ENCODE measurements around the gene PPP1R3A.

The PPP1R3A gene

DNA sequence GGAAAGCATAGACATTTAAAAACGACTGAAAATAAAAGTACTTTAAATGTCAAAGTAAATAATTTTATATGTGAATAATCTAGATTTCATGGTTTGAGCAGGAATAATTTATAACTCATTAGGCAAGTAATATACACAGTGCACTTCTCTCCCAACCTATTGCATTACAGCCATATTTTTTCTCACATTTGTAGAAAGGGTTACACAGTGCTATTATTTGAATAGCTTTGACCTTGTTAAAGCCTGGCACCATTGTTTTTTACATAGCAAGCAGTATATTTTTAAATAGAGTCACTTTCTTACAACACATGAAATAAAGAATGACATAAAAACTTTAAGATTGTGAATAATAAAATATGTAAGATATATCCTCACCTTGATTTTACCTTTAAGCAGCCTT, 969 bp downstream of the PPP1R3A start:
- H2BK12ac ChIP-seq (ENCODE audit: low read length) = no peak overlapping the region
- H2AFZ ChIP-seq (ENCODE audit: low read length) = no peak overlapping the region
- no peaks in the 10 kb centered on the region for H3K4me1 ChIP-seq (ENCODE audit: control insufficient read depth in 2 of 2, insufficient read depth in 1 of 2, low read depth in 1 of 2, low read length in 2 of 2)
- H3K9me3 ChIP-seq (replicated peaks in 1 of 2; ENCODE audit: control insufficient read depth in 2 of 2, insufficient read depth in 1 of 2, low read depth in 1 of 2, low read length in 2 of 2) = no peaks in the 10 kb centered on the region
- H3K4me2 ChIP-seq (ENCODE audit: insufficient read depth, low read length, poor library complexity, severe bottlenecking) = no peak overlapping the region
- no peak overlapping the region for H4K8ac ChIP-seq (ENCODE audit: low read depth, low read length)
- no peak overlapping the region for H3K27ac ChIP-seq (replicated peaks; ENCODE audit: low read length)
- H2BK5ac ChIP-seq (ENCODE audit: low read length) = no peak overlapping the region
- no peak overlapping the region for H3K14ac ChIP-seq (ENCODE audit: low read length)
- no peak overlapping the region for H2AK5ac ChIP-seq (ENCODE audit: low read depth, low read length)
- no peak overlapping the region for H3K18ac ChIP-seq (ENCODE audit: low read length)
- no peaks in the 10 kb centered on the region for H3K79me1 ChIP-seq (ENCODE audit: low read depth, low read length)
- WGBS, 2 donors (ENCODE audit: extremely low coverage in 2 of 2, insufficient read length in 2 of 2, insufficient replicate concordance in 1 of 2) = no CpG with 5 or more reads among the region's 1 CpG
- no peak overlapping the region for H2BK15ac ChIP-seq (ENCODE audit: low read length)
- no peak overlapping the region for H3K4me3 ChIP-seq (ENCODE audit: low read length in 2 of 2)
- H3K27me3 ChIP-seq (ENCODE audit: control insufficient read depth in 3 of 3, insufficient read depth in 3 of 3, low read depth in 1 of 3, low read length in 3 of 3) = no peaks in the 10 kb centered on the region
- no peak overlapping the region for H3K4ac ChIP-seq (ENCODE audit: low read length)
- H4K91ac ChIP-seq (ENCODE audit: low read depth, low read length, poor library complexity) = no peak overlapping the region
- H3K23ac ChIP-seq (ENCODE audit: low read depth, low read length, poor library complexity) = no peak overlapping the region
- no peak overlapping the region for H2BK120ac ChIP-seq (ENCODE audit: low read depth, low read length)
- DNase-seq (ENCODE audit: low spot score) = no peak
- no peak overlapping the region for H3K9ac ChIP-seq (ENCODE audit: low read depth, low read length, poor library complexity)
- no peaks in the 10 kb centered on the region for H3K36me3 ChIP-seq (replicated peaks in 1 of 2; ENCODE audit: control insufficient read depth in 2 of 2, insufficient read depth in 2 of 2, low read length in 2 of 2)

DNA sequence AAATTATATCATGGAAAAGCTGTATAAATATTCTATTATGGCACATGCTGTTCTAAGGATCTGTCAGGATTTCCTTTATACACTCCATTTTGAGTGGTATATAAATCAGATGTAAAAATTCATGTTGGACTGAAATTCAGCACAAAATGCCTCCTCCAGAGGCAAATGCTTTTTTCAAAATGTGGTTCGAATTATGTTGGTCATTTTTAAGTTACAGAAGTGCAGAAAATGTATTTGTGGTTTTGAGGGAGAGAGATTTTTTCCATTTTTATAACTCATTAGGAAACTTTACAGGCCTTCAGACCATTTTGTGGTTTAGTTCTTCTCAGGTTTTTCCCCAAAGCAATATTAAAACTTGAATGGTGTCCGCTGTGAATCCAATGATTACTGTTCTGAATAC, 2.9 kb downstream of the PPP1R3A start:
- Histone ChIP-seq H4K91ac (ENCODE audit: low read depth, low read length, poor library complexity) (no peak overlapping the region), H2BK12ac (ENCODE audit: low read length) (no peak overlapping the region), H3K36me3 (replicated peaks in 1 of 2; ENCODE audit: control insufficient read depth in 2 of 2, insufficient read depth in 2 of 2, low read length in 2 of 2) (no peaks in the 10 kb centered on the region), H3K4me1 (ENCODE audit: control insufficient read depth in 2 of 2, insufficient read depth in 1 of 2, low read depth in 1 of 2, low read length in 2 of 2) (no peaks in the 10 kb centered on the region), H2BK120ac (ENCODE audit: low read depth, low read length) (no peak overlapping the region), H3K4ac (ENCODE audit: low read length) (no peak overlapping the region), H3K27me3 (ENCODE audit: control insufficient read depth in 3 of 3, insufficient read depth in 3 of 3, low read depth in 1 of 3, low read length in 3 of 3) (no peaks in the 10 kb centered on the region), H3K79me1 (ENCODE audit: low read depth, low read length) (no peaks in the 10 kb centered on the region), H2AFZ (ENCODE audit: low read length) (no peak overlapping the region), H2AK5ac (ENCODE audit: low read depth, low read length) (no peak overlapping the region), H3K14ac (ENCODE audit: low read length) (no peak overlapping the region), H2BK5ac (ENCODE audit: low read length) (no peak overlapping the region), H3K27ac (replicated peaks; ENCODE audit: low read length) (no peak overlapping the region), H3K9me3 (replicated peaks in 1 of 2; ENCODE audit: control insufficient read depth in 2 of 2, insufficient read depth in 1 of 2, low read depth in 1 of 2, low read length in 2 of 2) (no peaks in the 10 kb centered on the region), H3K23ac (ENCODE audit: low read depth, low read length, poor library complexity) (no peak overlapping the region), H3K18ac (ENCODE audit: low read length) (no peak overlapping the region), H3K9ac (ENCODE audit: low read depth, low read length, poor library complexity) (no peak overlapping the region), H3K4me3 (ENCODE audit: low read length in 2 of 2) (no peak overlapping the region), H2BK15ac (ENCODE audit: low read length) (no peak overlapping the region), H4K8ac (ENCODE audit: low read depth, low read length) (no peak overlapping the region), H3K4me2 (ENCODE audit: insufficient read depth, low read length, poor library complexity, severe bottlenecking) (no peak overlapping the region)
- no CpG with 5 or more reads among the region's 2 CpGs for WGBS, 2 donors (ENCODE audit: extremely low coverage in 2 of 2, insufficient read length in 2 of 2, insufficient replicate concordance in 1 of 2)
- DNase-seq (ENCODE audit: low spot score) = no peak

DNA sequence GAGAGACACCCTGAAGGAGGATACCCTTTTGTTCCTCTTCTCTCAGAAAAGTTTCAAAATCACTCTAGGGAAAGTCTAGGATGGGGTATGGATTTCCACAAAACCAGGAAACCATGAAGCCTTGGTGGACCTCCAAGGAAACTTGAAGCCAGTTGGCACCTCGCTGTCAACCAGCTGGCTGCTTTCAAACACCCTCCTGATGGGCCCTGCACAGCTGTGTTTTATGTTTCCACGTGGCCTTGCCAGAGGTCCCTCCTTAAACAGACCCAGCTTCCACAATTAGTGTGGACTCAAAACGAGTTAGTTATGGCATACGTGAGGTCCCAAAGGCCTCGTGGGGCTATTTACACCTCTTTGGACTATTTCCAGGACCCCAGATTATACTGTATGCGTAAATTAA, 5.9 kb downstream of the PPP1R3A start:
- no peak overlapping the region for H2AK5ac ChIP-seq (ENCODE audit: low read depth, low read length)
- no peaks in the 10 kb centered on the region for H3K27me3 ChIP-seq (ENCODE audit: control insufficient read depth in 3 of 3, insufficient read depth in 3 of 3, low read depth in 1 of 3, low read length in 3 of 3)
- H3K27ac ChIP-seq (replicated peaks; ENCODE audit: low read length) = no peak overlapping the region
- no peak overlapping the region for H3K4me3 ChIP-seq (ENCODE audit: low read length in 2 of 2)
- H3K9me3 ChIP-seq (replicated peaks in 1 of 2; ENCODE audit: control insufficient read depth in 2 of 2, insufficient read depth in 1 of 2, low read depth in 1 of 2, low read length in 2 of 2) = no peaks in the 10 kb centered on the region
- no peak overlapping the region for H3K9ac ChIP-seq (ENCODE audit: low read depth, low read length, poor library complexity)
- no peak overlapping the region for H3K23ac ChIP-seq (ENCODE audit: low read depth, low read length, poor library complexity)
- no peaks in the 10 kb centered on the region for H3K79me1 ChIP-seq (ENCODE audit: low read depth, low read length)
- H4K8ac ChIP-seq (ENCODE audit: low read depth, low read length) = no peak overlapping the region
- no peak overlapping the region for H3K14ac ChIP-seq (ENCODE audit: low read length)
- no peaks in the 10 kb centered on the region for H3K36me3 ChIP-seq (replicated peaks in 1 of 2; ENCODE audit: control insufficient read depth in 2 of 2, insufficient read depth in 2 of 2, low read length in 2 of 2)
- no peak overlapping the region for H2BK15ac ChIP-seq (ENCODE audit: low read length)
- H2AFZ ChIP-seq (ENCODE audit: low read length) = no peak overlapping the region
- H2BK5ac ChIP-seq (ENCODE audit: low read length) = no peak overlapping the region
- no peak overlapping the region for H2BK120ac ChIP-seq (ENCODE audit: low read depth, low read length)
- DNase-seq (ENCODE audit: low spot score) = no peak
- no peaks in the 10 kb centered on the region for H3K4me1 ChIP-seq (ENCODE audit: control insufficient read depth in 2 of 2, insufficient read depth in 1 of 2, low read depth in 1 of 2, low read length in 2 of 2)
- no peak overlapping the region for H3K4ac ChIP-seq (ENCODE audit: low read length)
- H3K18ac ChIP-seq (ENCODE audit: low read length) = no peak overlapping the region
- H3K4me2 ChIP-seq (ENCODE audit: insufficient read depth, low read length, poor library complexity, severe bottlenecking) = no peak overlapping the region
- WGBS, 2 donors (ENCODE audit: extremely low coverage in 2 of 2, insufficient read length in 2 of 2, insufficient replicate concordance in 1 of 2) = no CpG with 5 or more reads among the region's 6 CpGs
- H2BK12ac ChIP-seq (ENCODE audit: low read length) = no peak overlapping the region
- no peak overlapping the region for H4K91ac ChIP-seq (ENCODE audit: low read depth, low read length, poor library complexity)

DNA sequence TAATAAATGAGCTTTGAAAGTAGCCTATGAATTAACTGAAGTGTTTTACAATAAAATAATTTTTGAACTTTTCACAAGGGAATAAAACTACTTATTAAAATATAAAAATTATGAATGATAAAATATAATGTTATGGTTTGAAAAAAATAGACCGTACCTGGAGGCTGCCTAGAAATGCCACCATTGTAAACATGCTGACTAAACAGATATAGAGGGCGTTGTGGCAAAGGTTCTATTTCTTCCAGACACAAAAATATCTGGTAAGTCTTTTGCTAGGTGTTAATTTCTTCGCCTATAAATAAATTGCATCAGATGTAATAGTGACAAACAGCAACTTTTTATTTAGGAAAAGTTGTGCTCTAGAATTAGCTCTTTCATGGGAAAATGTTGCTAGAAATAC, 11.2 kb downstream of the PPP1R3A start:
- H2BK120ac ChIP-seq (ENCODE audit: low read depth, low read length) = no peak overlapping the region
- H3K79me1 ChIP-seq (ENCODE audit: low read depth, low read length) = no peaks in the 10 kb centered on the region
- no peak overlapping the region for H2AFZ ChIP-seq (ENCODE audit: low read length)
- no peak overlapping the region for H2BK12ac ChIP-seq (ENCODE audit: low read length)
- H3K4ac ChIP-seq (ENCODE audit: low read length) = no peak overlapping the region
- no peak overlapping the region for H3K9ac ChIP-seq (ENCODE audit: low read depth, low read length, poor library complexity)
- H4K91ac ChIP-seq (ENCODE audit: low read depth, low read length, poor library complexity) = no peak overlapping the region
- no peaks in the 10 kb centered on the region for H3K36me3 ChIP-seq (replicated peaks in 1 of 2; ENCODE audit: control insufficient read depth in 2 of 2, insufficient read depth in 2 of 2, low read length in 2 of 2)
- no peaks in the 10 kb centered on the region for H3K9me3 ChIP-seq (replicated peaks in 1 of 2; ENCODE audit: control insufficient read depth in 2 of 2, insufficient read depth in 1 of 2, low read depth in 1 of 2, low read length in 2 of 2)
- no peak overlapping the region for H2BK5ac ChIP-seq (ENCODE audit: low read length)
- H3K18ac ChIP-seq (ENCODE audit: low read length) = no peak overlapping the region
- no peak for DNase-seq (ENCODE audit: low spot score)
- H2BK15ac ChIP-seq (ENCODE audit: low read length) = no peak overlapping the region
- no peak overlapping the region for H4K8ac ChIP-seq (ENCODE audit: low read depth, low read length)
- H3K4me2 ChIP-seq (ENCODE audit: insufficient read depth, low read length, poor library complexity, severe bottlenecking) = no peak overlapping the region
- H3K23ac ChIP-seq (ENCODE audit: low read depth, low read length, poor library complexity) = no peak overlapping the region
- no CpG with 5 or more reads among the region's 3 CpGs for WGBS, 2 donors (ENCODE audit: extremely low coverage in 2 of 2, insufficient read length in 2 of 2, insufficient replicate concordance in 1 of 2)
- H3K14ac ChIP-seq (ENCODE audit: low read length) = no peak overlapping the region
- no peak overlapping the region for H3K27ac ChIP-seq (replicated peaks; ENCODE audit: low read length)
- no peaks in the 10 kb centered on the region for H3K4me1 ChIP-seq (ENCODE audit: control insufficient read depth in 2 of 2, insufficient read depth in 1 of 2, low read depth in 1 of 2, low read length in 2 of 2)
- H3K27me3 ChIP-seq (ENCODE audit: control insufficient read depth in 3 of 3, insufficient read depth in 3 of 3, low read depth in 1 of 3, low read length in 3 of 3) = no peaks in the 10 kb centered on the region
- H3K4me3 ChIP-seq (ENCODE audit: low read length in 2 of 2) = no peak overlapping the region
- no peak overlapping the region for H2AK5ac ChIP-seq (ENCODE audit: low read depth, low read length)
